CD14-positive monocyte (primary cell): ENCODE measurements around the gene PLCH1. TPM values are rescaled to one million over a fixed set of nuclear protein-coding genes. Genes with fewer than 3 reads are reported as not detected.

ENCODE experiments used
- DNase-seq, 3 donors: peaks; one replicate each; pipeline ENCODE4 v3.0.0-alpha.2; 2011 to 2022
- H2AFZ ChIP-seq: 2 replicates; pipeline ENCODE4 v1.6.0; 2012; ENCODE audit warnings: mild to moderate bottlenecking, low read depth, low read length, inconsistent platforms; ENCODE audit not compliant: insufficient read depth, poor library complexity, severe bottlenecking
- H3K27ac ChIP-seq, 2 donors: 1 replicate in 1 of 2; 2 replicates in 1 of 2; pipeline ENCODE4 v1.5.1; 2012 to 2013; ENCODE audit warnings: low read length in 2 of 2, control low read depth in 1 of 2, inconsistent platforms in 1 of 2, low read depth in 1 of 2, mild to moderate bottlenecking in 1 of 2
- H3K27me3 ChIP-seq, 2 donors: one replicate each; pipeline versions ENCODE4 v1.6.0 to v1.6.1; 2011 to 2013; ENCODE audit warnings: low read length in 2 of 2; ENCODE audit not compliant: control insufficient read depth in 2 of 2, insufficient read depth in 2 of 2
- H3K36me3 ChIP-seq, 2 donors: replicated peaks in 1 of 2; 1 replicate in 1 of 2; 2 replicates in 1 of 2; pipeline versions ENCODE4 v1.5.1 to v1.6.1; 2012 to 2013; ENCODE audit warnings: low read length in 2 of 2, control low read depth in 1 of 2, inconsistent platforms in 1 of 2, mild to moderate bottlenecking in 1 of 2; ENCODE audit not compliant: insufficient read depth in 2 of 2, control insufficient read depth in 1 of 2
- H3K4me1 ChIP-seq, 2 donors: 1 replicate in 1 of 2; 2 replicates in 1 of 2; pipeline versions ENCODE4 v1.5.1 to v1.6.1; 2012 to 2013; ENCODE audit warnings: low read length in 2 of 2, control low read depth in 1 of 2, inconsistent platforms in 1 of 2, mild to moderate bottlenecking in 1 of 2, moderate library complexity in 1 of 2; ENCODE audit not compliant: insufficient read depth in 2 of 2, control insufficient read depth in 1 of 2
- H3K4me2 ChIP-seq: replicated peaks from 2 replicates; pipeline ENCODE3; 2012; ENCODE audit warnings: low read length, moderate library complexity, mild to moderate bottlenecking; ENCODE audit not compliant: poor library complexity, severe bottlenecking; ENCODE audit errors: extremely low read depth
- H3K4me3 ChIP-seq, 3 experiments: fragments of 200-600 bp in 1 of 3; sonication (generic) in 1 of 3; replicated peaks in 1 of 3; 1 replicate in 2 of 3; 2 replicates in 1 of 3; pipeline ENCODE4 v1.5.1; 2011 to 2013; ENCODE audit warnings: low read length in 3 of 3, mild to moderate bottlenecking in 3 of 3, control low read depth in 2 of 3, low read depth in 2 of 3, inconsistent platforms in 1 of 3, moderate library complexity in 1 of 3
- H3K79me2 ChIP-seq: 2 replicates; pipeline ENCODE4 v1.6.0; 2012; ENCODE audit warnings: mild to moderate bottlenecking, control low read depth, inconsistent platforms, low read length, moderate library complexity; ENCODE audit not compliant: insufficient read depth
- H3K9ac ChIP-seq: 2 replicates; pipeline ENCODE4 v1.6.0; 2017; ENCODE audit warnings: low read length, mild to moderate bottlenecking; ENCODE audit not compliant: insufficient read depth, poor library complexity, severe bottlenecking
- H3K9me3 ChIP-seq, 2 donors: replicated peaks in 1 of 2; 1 replicate in 1 of 2; 2 replicates in 1 of 2; pipeline versions ENCODE4 v1.5.1 to v1.6.1; 2012 to 2013; ENCODE audit warnings: low read length in 2 of 2, control low read depth in 1 of 2; ENCODE audit not compliant: control insufficient read depth in 1 of 2, insufficient read depth in 1 of 2
- H4K20me1 ChIP-seq: 2 replicates; pipeline ENCODE4 v1.6.0; 2012; ENCODE audit warnings: mild to moderate bottlenecking, low read length, control low read depth, moderate library complexity; ENCODE audit not compliant: insufficient read depth
- H3K27ac Mint-ChIP-seq, 7 donors: one replicate each; pipeline ENCODE4 v1.8.0; 2020; ENCODE audit warnings: mild to moderate bottlenecking in 7 of 7, mixed read lengths in 7 of 7, moderate library complexity in 6 of 7, inconsistent platforms in 2 of 7
- H3K27me3 Mint-ChIP-seq, 3 donors: one replicate each; pipeline ENCODE4 v1.8.0; 2021 to 2022; ENCODE audit warnings: low read depth in 3 of 3, mild to moderate bottlenecking in 3 of 3, mixed read lengths in 3 of 3, moderate library complexity in 3 of 3, inconsistent platforms in 1 of 3
- H3K36me3 Mint-ChIP-seq, 2 donors: one replicate each; pipeline ENCODE4 v1.8.0; 2020; ENCODE audit warnings: mixed read lengths in 2 of 2, inconsistent platforms in 1 of 2, mild to moderate bottlenecking in 1 of 2
- H3K4me1 Mint-ChIP-seq: one replicate; pipeline ENCODE4 v1.8.0; 2020; ENCODE audit warnings: mild to moderate bottlenecking, mixed read lengths
- H3K4me3 Mint-ChIP-seq, 2 donors: one replicate each; pipeline ENCODE4 v1.8.0; 2020; ENCODE audit warnings: mild to moderate bottlenecking in 2 of 2, mixed read lengths in 2 of 2, moderate library complexity in 1 of 2
- H3K9me3 Mint-ChIP-seq, 7 donors: one replicate each; pipeline ENCODE4 v1.8.0; 2020 to 2022; ENCODE audit warnings: mixed read lengths in 7 of 7, mild to moderate bottlenecking in 6 of 7, moderate library complexity in 6 of 7, inconsistent platforms in 2 of 7
- CTCF ChIP-seq: fragments of 200-600 bp; IDR thresholded peaks from one replicate; pipeline ENCODE4 v1.8.0; 2022; ENCODE audit warnings: antibody characterized with exemption, mild to moderate bottlenecking
- WGBS: methylation state at CpG from one replicate; pipeline ENCODE4 v1.1.5; 2013; ENCODE audit warnings: missing lambda C conversion rate; ENCODE audit not compliant: insufficient coverage; 5-methylcytosine and 5-hydroxymethylcytosine counted together
- intact Hi-C, 2 donors: fragments of 100-400 bp; cut with micrococcal nuclease; formaldehyde crosslinking; loops; one replicate each; pipeline versions ENCODE4 v1.15.0 to v1.15.1; 2023
- polyA plus RNA-seq, 3 donors: library from polyadenylated mRNA; depleted of rRNA in 1 of 3; unstranded in 2 of 3; stranded (reverse) in 1 of 3; fragments of 300-500 nt in 2 of 3; fragments of >200 nt in 1 of 3; fragmentation: Illumina TruSeq in 2 of 3; gene quantifications; 1 replicate in 2 of 3; 2 replicates in 1 of 3; pipeline ENCODE4 v1.2.3, GENCODE V29; 2012 to 2021

The PLCH1 gene
- polyA plus RNA-seq, 3 donors, result not detected

DNA sequence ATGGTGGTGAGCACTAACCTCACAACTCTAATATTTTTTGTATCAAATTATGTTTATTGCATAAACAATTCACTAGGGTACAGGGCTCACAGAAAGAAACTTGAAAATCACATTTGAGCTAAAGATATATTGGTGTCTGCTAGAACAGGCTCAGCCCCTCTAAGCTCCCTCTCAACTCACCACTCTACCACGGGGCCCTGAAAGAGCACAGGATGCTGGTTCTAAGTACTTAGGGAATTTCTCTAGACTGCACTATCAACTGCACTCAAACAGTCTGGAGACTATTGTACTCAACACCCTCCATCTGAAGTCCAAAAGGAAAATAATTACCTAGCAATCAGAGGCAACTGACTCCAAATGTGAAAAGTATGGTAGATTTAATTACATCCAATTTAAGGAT, 352.7 kb downstream of the PLCH1 start:
- Histone ChIP-seq H3K79me2 (no peaks in the 10 kb centered on the region), H3K9ac (no peak overlapping the region), H3K4me1 (no peaks in the 10 kb centered on the region), H3K36me3 (no peaks in the 10 kb centered on the region), H4K20me1 (no peaks in the 10 kb centered on the region), H3K27me3 (no peaks in the 10 kb centered on the region), H3K9me3 (no peaks in the 10 kb centered on the region), H2AFZ (no peak overlapping the region), H3K4me2 (no peak overlapping the region), H3K27ac (no peak overlapping the region), H3K4me3 (no peak overlapping the region)
- no peak for TF ChIP-seq CTCF
- Mint-ChIP-seq H3K4me3 (no peak overlapping the region), H3K9me3 (peaks cover 0 to 11% (median 4%) of the 10 kb centered on the region in 7 donors), H3K27me3 (peaks cover 0 to 1% (median 1%) of the 10 kb centered on the region in 3 donors), H3K36me3 (no peaks in the 10 kb centered on the region), H3K27ac (no peak overlapping the region), H3K4me1 (no peaks in the 10 kb centered on the region)
- intact Hi-C loops, result no loop called here
- DNase-seq, result no peak
- WGBS, result no CpG with 5 or more reads among the region's 1 CpG

GRCh38 chr3:155391551-155391958, 353.3 kb downstream of the PLCH1 start:
- no peaks in the 10 kb centered on the region for H3K79me2 ChIP-seq
- Mint-ChIP-seq H3K4me3 (no peak overlapping the region), H3K4me1 (peaks cover 2% of the 10 kb centered on the region), H3K27ac (no peak overlapping the region), H3K36me3 (no peaks in the 10 kb centered on the region), H3K9me3 (peaks cover 0 to 8% (median 4%) of the 10 kb centered on the region in 7 donors), H3K27me3 (peaks cover 1 to 3% (median 1%) of the 10 kb centered on the region in 3 donors)
- no peaks in the 10 kb centered on the region for H3K36me3 ChIP-seq
- TF ChIP-seq CTCF, result no peak
- H3K9me3 ChIP-seq, result no peaks in the 10 kb centered on the region
- H2AFZ ChIP-seq, result no peak overlapping the region
- no peak overlapping the region for H3K9ac ChIP-seq
- DNase-seq, result no peak
- intact Hi-C loops, result no loop called here
- no peak overlapping the region for H3K27ac ChIP-seq
- no peaks in the 10 kb centered on the region for H4K20me1 ChIP-seq
- no peak overlapping the region for H3K4me2 ChIP-seq
- H3K4me3 ChIP-seq, result no peak overlapping the region
- H3K4me1 ChIP-seq, result no peaks in the 10 kb centered on the region
- WGBS, result 100% methylated on average over 2 of the region's 2 CpGs
- no peaks in the 10 kb centered on the region for H3K27me3 ChIP-seq
